Glomerular endothelial cell (primary cell): ENCODE data around the gene FBLIM1. TPM values are rescaled to one million over a fixed set of nuclear protein-coding genes. Genes with fewer than 3 reads are reported as not detected.

Experiments used
- DNase-seq: peaks from one replicate; pipeline ENCODE4 v3.0.0-alpha.2; 2011; ENCODE audit warnings: low read depth, low spot score; ENCODE audit errors: extremely low read depth
- total RNA-seq: library from RNA; depleted of rRNA; stranded (reverse); fragments of >200 nt; gene quantifications from 2 replicates; pipeline ENCODE4 v1.2.3, GENCODE V29; 2015

Gene FBLIM1
- total RNA-seq, 1 donor from 2014 or later: 191 TPM

GRCh38 chr1:15765495-15766194 lies 7.0 kb downstream of the FBLIM1 start:
- no peak for DNase-seq

DNA sequence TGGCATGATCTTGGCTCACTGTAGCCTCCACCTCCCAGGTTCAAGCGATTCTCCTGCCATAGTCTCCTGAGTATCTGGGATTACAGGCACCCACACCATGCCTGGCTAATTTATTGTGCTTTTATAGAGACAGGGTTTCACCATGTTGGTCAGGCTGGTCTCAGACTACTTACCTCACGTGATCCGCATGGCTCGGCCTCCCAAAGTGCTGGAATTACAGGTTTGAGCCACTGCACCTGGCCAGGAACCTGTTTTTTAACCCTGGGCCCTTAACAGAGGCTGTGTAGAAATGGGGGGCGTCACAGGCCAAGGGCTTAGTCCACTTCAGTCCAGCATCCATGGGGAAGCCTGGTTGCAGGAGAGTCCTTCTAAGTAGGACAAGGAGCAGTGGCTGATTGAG lies 9.3 kb downstream of the FBLIM1 start:
- DNase-seq: no peak

DNA sequence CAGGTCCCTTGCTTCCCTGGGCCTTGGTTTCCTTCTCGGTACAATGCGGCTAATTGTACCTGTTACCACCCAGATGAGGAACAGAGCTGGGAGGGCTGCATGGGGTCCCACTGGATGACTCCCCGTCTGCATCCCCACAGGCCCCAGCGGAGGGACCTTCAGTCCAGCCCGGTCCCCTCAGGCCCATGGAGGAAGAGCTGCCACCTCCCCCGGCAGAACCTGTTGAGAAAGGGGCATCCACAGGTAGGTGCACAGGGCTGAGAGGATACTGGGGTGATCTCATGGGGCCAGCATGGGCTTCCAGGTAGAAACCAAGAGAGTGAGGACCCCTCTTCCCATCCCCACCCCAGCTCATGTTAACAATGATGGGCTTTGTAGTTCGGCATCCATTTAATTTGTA lies 9.8 kb downstream of the FBLIM1 start:
- no peak for DNase-seq

GRCh38 chr1:15770313-15770962 lies 11.8 kb downstream of the FBLIM1 start:
- DNase-seq: no peak

- DNase-seq: no peak
These were observed 13.4 kb downstream of the FBLIM1 start for GRCh38 chr1:15771836-15772515.

- no peak for DNase-seq
These were observed 17.1 kb downstream of the FBLIM1 start for GRCh38 chr1:15775706-15776105.

DNA sequence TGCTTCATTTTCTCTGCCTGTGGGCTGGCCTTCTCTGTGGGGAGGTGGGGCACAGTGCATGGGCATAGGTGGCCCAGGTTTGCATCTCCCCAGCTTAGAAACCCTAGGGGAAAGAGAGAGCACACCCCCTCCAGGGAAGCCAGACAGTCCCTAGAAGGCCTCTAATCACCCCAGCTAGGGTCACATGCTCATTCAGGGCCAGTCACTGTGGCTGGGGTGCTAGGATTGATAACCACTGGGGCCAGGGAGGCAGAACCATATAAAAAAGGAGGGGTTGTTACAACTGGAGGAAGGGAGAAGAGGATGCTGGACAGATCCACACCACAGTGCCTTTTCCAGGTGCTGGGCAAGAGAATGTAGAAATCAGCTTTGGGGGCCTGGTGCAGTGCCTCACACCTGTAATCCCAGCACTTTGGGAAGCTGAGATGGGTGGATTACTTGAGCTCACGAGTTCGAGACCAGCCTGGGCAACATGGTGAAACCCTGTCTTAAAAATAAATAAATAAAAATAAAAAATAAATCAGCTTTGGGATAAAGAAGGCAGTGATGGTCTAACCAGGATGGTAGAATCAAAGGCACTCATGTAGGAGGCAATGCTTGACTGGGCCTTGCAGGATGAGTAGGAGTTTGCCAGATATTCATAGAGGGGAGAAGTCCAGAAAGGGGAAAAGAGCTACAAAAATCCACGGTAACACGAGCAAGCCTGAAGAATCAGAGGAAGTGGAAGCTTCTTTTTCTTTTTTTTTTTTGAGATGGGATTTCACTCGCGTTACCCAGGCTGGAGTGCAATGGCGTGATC lies 19.5 kb downstream of the FBLIM1 start:
- no peak for DNase-seq

DNA sequence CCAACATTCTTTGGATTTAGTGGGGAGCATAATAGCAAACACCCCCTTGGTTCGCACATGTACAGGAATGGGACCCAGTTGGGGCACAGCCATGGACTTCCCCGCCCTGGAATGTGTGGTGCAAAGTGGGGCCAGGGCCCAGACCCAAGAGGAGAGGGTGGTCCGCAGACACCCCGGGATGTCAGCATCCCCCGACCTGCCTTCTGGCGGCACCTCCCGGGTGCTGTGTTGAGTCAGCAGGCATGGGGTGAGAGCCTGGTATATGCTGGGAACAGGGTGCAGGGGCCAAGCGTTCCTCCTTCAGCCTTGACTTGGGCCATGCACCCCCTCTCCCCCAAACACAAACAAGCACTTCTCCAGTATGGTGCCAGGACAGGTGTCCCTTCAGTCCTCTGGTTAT lies 27.1 kb downstream of the FBLIM1 start:
- no peak for DNase-seq

DNA sequence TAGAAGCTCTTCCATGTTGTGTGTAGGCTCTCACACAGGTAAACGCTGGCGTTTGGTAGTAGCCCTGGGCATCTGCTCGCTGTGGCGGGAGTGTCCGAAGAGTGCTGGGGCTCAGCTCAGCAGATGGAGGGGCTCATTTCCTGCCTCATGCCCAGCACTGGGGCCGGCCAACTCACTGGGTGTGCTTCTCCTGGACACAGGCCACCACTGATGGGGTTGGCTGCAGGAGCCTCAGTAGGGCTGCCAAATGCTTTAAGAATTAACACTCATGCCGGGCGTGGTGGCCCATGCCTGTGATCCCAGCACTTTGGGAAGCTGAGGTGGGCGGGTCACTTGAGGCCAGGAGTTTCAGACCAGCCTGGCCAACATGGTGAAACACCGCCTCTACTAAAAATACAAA lies 28.0 kb downstream of the FBLIM1 start:
- no peak for DNase-seq

DNA sequence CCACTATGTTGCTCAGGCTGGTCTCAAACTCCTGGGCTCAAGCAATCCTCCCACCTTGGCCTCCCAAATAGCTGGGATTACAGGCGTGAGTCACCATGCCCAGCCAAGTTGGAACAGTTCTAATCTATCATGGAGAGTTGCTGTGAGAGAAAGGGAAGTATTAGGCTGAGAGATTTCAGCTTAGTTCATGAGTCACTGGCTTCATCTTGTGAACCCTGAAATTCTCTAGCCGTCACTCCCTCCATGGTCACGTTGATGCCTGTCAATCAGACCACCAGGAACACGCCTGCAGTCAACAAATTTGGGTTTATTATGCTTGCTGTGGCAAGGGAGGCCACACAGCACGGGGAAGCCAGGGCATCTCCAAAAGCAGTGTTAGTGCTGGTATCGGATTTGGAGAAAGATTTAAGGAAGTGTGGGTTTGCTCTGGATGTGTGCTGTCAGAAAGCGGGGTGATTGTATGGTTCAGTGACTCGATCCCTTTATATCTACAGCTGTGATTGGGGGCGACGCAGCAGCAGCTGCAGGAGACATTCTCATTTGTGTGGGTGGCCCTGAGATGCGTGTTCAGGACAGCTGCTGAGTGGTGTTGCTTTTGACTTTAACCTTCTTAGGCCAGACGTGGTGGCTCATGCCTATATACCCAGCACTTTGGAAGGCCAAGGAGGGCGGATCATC lies 30.2 kb downstream of the FBLIM1 start:
- DNase-seq: no peak

GRCh38 chr1:15796086-15796462 lies 37.5 kb downstream of the FBLIM1 start:
- no peak for DNase-seq

- DNase-seq: no peak
These were observed 39.2 kb downstream of the FBLIM1 start for GRCh38 chr1:15797614-15798390.

- DNase-seq: peak; percentile 60
These were observed 40.6 kb downstream of the FBLIM1 start for GRCh38 chr1:15799004-15799867.

- DNase-seq: no peak
These were observed 41.6 kb downstream of the FBLIM1 start for GRCh38 chr1:15799928-15800835.

GRCh38 chr1:15802234-15802965 lies 43.8 kb downstream of the FBLIM1 start:
- DNase-seq: no peak

DNA sequence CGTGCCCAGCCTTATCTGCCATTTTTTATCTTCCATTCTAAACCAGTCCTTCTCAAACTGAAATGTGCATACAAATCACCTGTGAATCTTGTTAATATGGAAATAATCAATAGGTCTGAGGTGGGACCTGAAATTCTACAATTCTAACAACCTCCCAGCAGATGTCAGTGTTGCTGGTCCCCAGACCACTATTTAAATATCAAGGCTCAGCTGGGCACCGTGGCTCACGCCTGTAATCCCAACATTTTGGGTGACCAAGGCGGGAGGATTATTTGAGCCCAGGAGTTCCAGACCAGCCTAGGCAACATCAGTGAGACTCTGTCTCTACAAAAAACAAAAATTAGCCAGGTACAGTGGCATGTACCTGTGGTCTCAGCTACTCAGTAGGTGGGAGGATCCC lies 44.8 kb downstream of the FBLIM1 start:
- DNase-seq: no peak

DNA sequence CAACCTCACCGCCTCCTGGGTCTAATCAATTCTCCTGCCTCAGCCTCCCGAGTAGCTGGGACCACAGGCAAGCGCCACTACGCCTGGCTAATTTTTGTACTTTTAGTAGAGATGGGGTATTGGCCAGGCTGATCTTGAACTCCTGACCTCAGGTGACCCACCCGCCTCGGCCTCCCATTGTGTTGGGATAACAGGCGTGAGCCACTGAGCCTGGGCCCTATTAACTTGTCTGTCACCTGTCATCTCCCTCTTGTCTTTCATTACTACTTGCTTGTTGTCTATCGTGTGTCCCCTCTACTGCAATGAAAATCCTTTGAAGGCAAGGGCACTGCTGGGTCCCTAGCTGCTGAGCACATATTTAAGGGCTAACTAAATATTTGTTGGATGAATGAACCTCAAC lies 45.5 kb downstream of the FBLIM1 start:
- no peak for DNase-seq
